ES-I3 (cell line): ENCODE data around the gene DNMBP.
"Not testable (repeated sequence)": the region's sequence is repeated elsewhere in the genome, so short reads cannot be mapped to it uniquely, and the experiment has no call there.

Experiments used
- H3K36me3 ChIP-seq: 2 replicates; pipeline ENCODE4 v1.6.1; 2013; ENCODE audit warnings: mild to moderate bottlenecking, low read length, control low read depth, moderate library complexity; ENCODE audit not compliant: insufficient read depth
- H3K4me1 ChIP-seq: 2 replicates; pipeline ENCODE4 v1.6.1; 2013; ENCODE audit warnings: mild to moderate bottlenecking, control low read depth, low read length; ENCODE audit not compliant: insufficient read depth
- H3K9ac ChIP-seq: 2 replicates; pipeline ENCODE4 v1.6.1; 2013; ENCODE audit warnings: low read depth, mild to moderate bottlenecking, low read length, moderate library complexity
- H3K9me3 ChIP-seq: 2 replicates; pipeline ENCODE4 v1.6.1; 2013; ENCODE audit warnings: mild to moderate bottlenecking, low read length, moderate library complexity; ENCODE audit not compliant: control insufficient read depth, insufficient read depth

DNMBP gene

GRCh38 chr10:99850767-99851340, 158.9 kb downstream of the DNMBP start:
- Histone ChIP-seq H3K9me3 (no peaks in the 10 kb centered on the region), H3K9ac (no peak overlapping the region), H3K36me3 (no peaks in the 10 kb centered on the region), H3K4me1 (peaks cover 33% of the 10 kb centered on the region)

- Histone ChIP-seq H3K36me3 (no peaks in the 10 kb centered on the region), H3K9me3 (no peaks in the 10 kb centered on the region), H3K9ac (no peak overlapping the region; the same call in 1 of the 2 replicates), H3K4me1 (peaks cover 33% of the 10 kb centered on the region)
Observed at GRCh38 chr10:99850021-99850766, 159.6 kb downstream of the DNMBP start.

GRCh38 chr10:99849536-99849935, 160.2 kb downstream of the DNMBP start:
- H3K9ac ChIP-seq: no peak overlapping the region; the same call in 1 of the 2 replicates
- no peaks in the 10 kb centered on the region for H3K36me3 ChIP-seq
- peaks cover 33% of the 10 kb centered on the region for H3K4me1 ChIP-seq
- H3K9me3 ChIP-seq: no peaks in the 10 kb centered on the region

GRCh38 chr10:99849057-99849456, 160.7 kb downstream of the DNMBP start:
- H3K9me3 ChIP-seq: no peaks in the 10 kb centered on the region
- no peaks in the 10 kb centered on the region for H3K36me3 ChIP-seq
- no peak overlapping the region for H3K9ac ChIP-seq
- H3K4me1 ChIP-seq: peaks cover 32% of the 10 kb centered on the region

GRCh38 chr10:99845837-99846382, 163.8 kb downstream of the DNMBP start:
- Histone ChIP-seq H3K36me3 (no peaks in the 10 kb centered on the region; the same call in 1 of the 2 replicates), H3K4me1 (peaks cover 30% of the 10 kb centered on the region), H3K9me3 (no peaks in the 10 kb centered on the region), H3K9ac (peak overlapping the region; percentile 17; the same call in 1 of the 2 replicates)

- Histone ChIP-seq H3K36me3 (no peaks in the 10 kb centered on the region; the same call in 1 of the 2 replicates), H3K4me1 (peaks cover 18% of the 10 kb centered on the region), H3K9me3 (no peaks in the 10 kb centered on the region), H3K9ac (no peak overlapping the region)
Observed at GRCh38 chr10:99844433-99844955, 165.3 kb downstream of the DNMBP start.

GRCh38 chr10:99843310-99843709, 166.4 kb downstream of the DNMBP start:
- H3K36me3 ChIP-seq: no peaks in the 10 kb centered on the region; the same call in 1 of the 2 replicates
- H3K9me3 ChIP-seq: no peaks in the 10 kb centered on the region
- peaks cover 8% of the 10 kb centered on the region; the same call in 1 of the 2 replicates for H3K4me1 ChIP-seq
- no peak overlapping the region for H3K9ac ChIP-seq

- Histone ChIP-seq H3K9me3 (no peaks in the 10 kb centered on the region), H3K36me3 (no peaks in the 10 kb centered on the region; the same call in 1 of the 2 replicates), H3K4me1 (peaks cover 5% of the 10 kb centered on the region; the same call in 1 of the 2 replicates), H3K9ac (no peak overlapping the region)
Observed at GRCh38 chr10:99841746-99842145, 168.0 kb downstream of the DNMBP start.

- H3K9ac ChIP-seq, H3K4me1 ChIP-seq, H3K36me3 ChIP-seq, H3K9me3 ChIP-seq: not testable (repeated sequence)
Observed at GRCh38 chr10:99840859-99841258, 168.9 kb downstream of the DNMBP start.

- H3K9me3 ChIP-seq: no peaks in the 10 kb centered on the region
- H3K36me3 ChIP-seq: no peaks in the 10 kb centered on the region; the same call in 1 of the 2 replicates
- H3K4me1 ChIP-seq: no peaks in the 10 kb centered on the region
- H3K9ac ChIP-seq: no peak overlapping the region
Observed at GRCh38 chr10:99836711-99837110, 173.0 kb downstream of the DNMBP start.

- Histone ChIP-seq H3K4me1 (no peaks in the 10 kb centered on the region), H3K9me3 (no peaks in the 10 kb centered on the region), H3K9ac (no peak overlapping the region), H3K36me3 (no peaks in the 10 kb centered on the region)
Observed at GRCh38 chr10:99835947-99836346, 173.8 kb downstream of the DNMBP start.

- no peaks in the 10 kb centered on the region for H3K4me1 ChIP-seq
- H3K9me3 ChIP-seq: no peaks in the 10 kb centered on the region
- no peak overlapping the region for H3K9ac ChIP-seq
- H3K36me3 ChIP-seq: no peaks in the 10 kb centered on the region; the same call in 1 of the 2 replicates
Observed at GRCh38 chr10:99834410-99834809, 175.3 kb downstream of the DNMBP start.

- Histone ChIP-seq H3K4me1 (no peaks in the 10 kb centered on the region), H3K9me3 (peaks cover 7% of the 10 kb centered on the region), H3K9ac (no peak overlapping the region), H3K36me3 (no peaks in the 10 kb centered on the region; the same call in 1 of the 2 replicates)
Observed at GRCh38 chr10:99832439-99832838, 177.3 kb downstream of the DNMBP start.

GRCh38 chr10:99828464-99828863, 181.3 kb downstream of the DNMBP start:
- H3K36me3 ChIP-seq: no peaks in the 10 kb centered on the region; the same call in 1 of the 2 replicates
- peaks cover 7% of the 10 kb centered on the region for H3K9me3 ChIP-seq
- no peaks in the 10 kb centered on the region for H3K4me1 ChIP-seq
- no peak overlapping the region for H3K9ac ChIP-seq
